ENCODE data around the gene EIF3L.

Gene EIF3L

GRCh38 chr22:37887584-37888378 lies 38.6 kb downstream of the EIF3L start:
- no peak overlapping the region for H3K4me2 ChIP-seq
- no peaks in the 10 kb centered on the region for H3K27me3 ChIP-seq (ENCODE audit: insufficient read depth, low read depth)
- no peak overlapping the region for H3K4me3 ChIP-seq (IDR thresholded peaks at IDR 0.05; ENCODE audit: insufficient read depth, low read depth, low read length)
- no peak overlapping the region for H2AFZ ChIP-seq (ENCODE audit: low read depth)
- no peak overlapping the region for H3K9ac ChIP-seq
- no peaks in the 10 kb centered on the region for H3K4me1 ChIP-seq (ENCODE audit: low read depth, poor library complexity, severe bottlenecking)
- H4K20me1 ChIP-seq (ENCODE audit: insufficient read depth): 0 out of 2 replicates have a peak, but pooled peaks cover 5% of the 10 kb centered on the region
- TF ChIP-seq, protein P1, sequence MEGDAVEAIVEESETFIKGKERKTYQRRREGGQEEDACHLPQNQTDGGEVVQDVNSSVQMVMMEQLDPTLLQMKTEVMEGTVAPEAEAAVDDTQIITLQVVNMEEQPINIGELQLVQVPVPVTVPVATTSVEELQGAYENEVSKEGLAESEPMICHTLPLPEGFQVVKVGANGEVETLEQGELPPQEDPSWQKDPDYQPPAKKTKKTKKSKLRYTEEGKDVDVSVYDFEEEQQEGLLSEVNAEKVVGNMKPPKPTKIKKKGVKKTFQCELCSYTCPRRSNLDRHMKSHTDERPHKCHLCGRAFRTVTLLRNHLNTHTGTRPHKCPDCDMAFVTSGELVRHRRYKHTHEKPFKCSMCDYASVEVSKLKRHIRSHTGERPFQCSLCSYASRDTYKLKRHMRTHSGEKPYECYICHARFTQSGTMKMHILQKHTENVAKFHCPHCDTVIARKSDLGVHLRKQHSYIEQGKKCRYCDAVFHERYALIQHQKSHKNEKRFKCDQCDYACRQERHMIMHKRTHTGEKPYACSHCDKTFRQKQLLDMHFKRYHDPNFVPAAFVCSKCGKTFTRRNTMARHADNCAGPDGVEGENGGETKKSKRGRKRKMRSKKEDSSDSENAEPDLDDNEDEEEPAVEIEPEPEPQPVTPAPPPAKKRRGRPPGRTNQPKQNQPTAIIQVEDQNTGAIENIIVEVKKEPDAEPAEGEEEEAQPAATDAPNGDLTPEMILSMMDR (conservative IDR thresholded peaks at IDR 0.05; ENCODE audit: low read depth, low read length): no peak
- no peaks in the 10 kb centered on the region for H3K79me2 ChIP-seq (ENCODE audit: insufficient read depth, low read depth)
- peaks cover 4% of the 10 kb centered on the region; the same call in 1 of the 2 replicates for H3K36me3 ChIP-seq (ENCODE audit: insufficient read depth)
- no peak overlapping the region for H3K27ac ChIP-seq

DNA sequence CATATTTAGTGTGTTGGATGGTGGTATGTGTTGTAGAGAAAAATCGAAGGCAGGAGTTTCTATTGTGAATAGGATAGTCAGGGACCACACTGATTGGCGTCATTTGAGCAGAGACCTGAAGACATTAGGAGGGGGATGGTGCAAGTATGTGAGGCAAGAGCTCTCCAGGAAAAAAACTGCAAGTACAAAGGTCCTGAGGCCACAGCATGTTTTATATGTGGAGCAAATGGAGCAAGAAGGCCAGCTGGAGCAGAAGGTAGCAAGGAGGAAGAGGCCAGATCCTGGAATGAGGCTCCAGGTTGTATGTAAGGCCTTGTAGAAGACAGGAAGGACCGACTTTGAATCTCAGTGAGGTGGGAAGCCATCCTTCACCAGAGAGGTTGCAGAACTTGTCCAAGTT lies 42.7 kb downstream of the EIF3L start:
- Histone ChIP-seq H2AFZ (ENCODE audit: low read depth) (no peak overlapping the region), H4K20me1 (ENCODE audit: insufficient read depth) (no peaks in the 10 kb centered on the region), H3K4me1 (ENCODE audit: low read depth, poor library complexity, severe bottlenecking) (no peaks in the 10 kb centered on the region), H3K4me3 (IDR thresholded peaks at IDR 0.05; ENCODE audit: insufficient read depth, low read depth, low read length) (no peak overlapping the region), H3K79me2 (ENCODE audit: insufficient read depth, low read depth) (no peaks in the 10 kb centered on the region), H3K9ac (no peak overlapping the region), H3K27ac (no peak overlapping the region), H3K4me2 (no peak overlapping the region), H3K36me3 (ENCODE audit: insufficient read depth) (peaks cover 4% of the 10 kb centered on the region; the same call in 1 of the 2 replicates), H3K27me3 (ENCODE audit: insufficient read depth, low read depth) (no peaks in the 10 kb centered on the region)
- TF ChIP-seq, protein P1 (conservative IDR thresholded peaks at IDR 0.05; ENCODE audit: low read depth, low read length): no peak

GRCh38 chr22:37892566-37893335 lies 43.5 kb downstream of the EIF3L start:
- no peak overlapping the region for H3K9ac ChIP-seq
- H3K27ac ChIP-seq: no peak overlapping the region
- TF ChIP-seq, protein P1 (conservative IDR thresholded peaks at IDR 0.05; ENCODE audit: low read depth, low read length): no peak
- no peaks in the 10 kb centered on the region for H3K4me1 ChIP-seq (ENCODE audit: low read depth, poor library complexity, severe bottlenecking)
- no peak overlapping the region for H3K4me2 ChIP-seq
- peaks cover 4% of the 10 kb centered on the region; the same call in 1 of the 2 replicates for H3K36me3 ChIP-seq (ENCODE audit: insufficient read depth)
- no peak overlapping the region for H3K4me3 ChIP-seq (IDR thresholded peaks at IDR 0.05; ENCODE audit: insufficient read depth, low read depth, low read length)
- no peaks in the 10 kb centered on the region for H3K27me3 ChIP-seq (ENCODE audit: insufficient read depth, low read depth)
- no peak overlapping the region for H2AFZ ChIP-seq (ENCODE audit: low read depth)
- no peaks in the 10 kb centered on the region for H4K20me1 ChIP-seq (ENCODE audit: insufficient read depth)
- no peaks in the 10 kb centered on the region for H3K79me2 ChIP-seq (ENCODE audit: insufficient read depth, low read depth)

- TF ChIP-seq, protein P1 (conservative IDR thresholded peaks at IDR 0.05; ENCODE audit: low read depth, low read length): no peak
- no peak overlapping the region for H3K27ac ChIP-seq
Observed at GRCh38 chr22:37893583-37893983, 44.4 kb downstream of the EIF3L start.

More at GRCh38 chr22:37893583-37893983, 44.4 kb downstream of the EIF3L start:
- Histone ChIP-seq H3K36me3 (ENCODE audit: insufficient read depth) (peaks cover under 1% of the 10 kb centered on the region; the same call in 1 of the 2 replicates), H3K4me2 (no peak overlapping the region), H2AFZ (ENCODE audit: low read depth) (no peak overlapping the region), H4K20me1 (ENCODE audit: insufficient read depth) (no peaks in the 10 kb centered on the region), H3K9ac (no peak overlapping the region), H3K27me3 (ENCODE audit: insufficient read depth, low read depth) (no peaks in the 10 kb centered on the region), H3K4me3 (IDR thresholded peaks at IDR 0.05; ENCODE audit: insufficient read depth, low read depth, low read length) (no peak overlapping the region), H3K4me1 (ENCODE audit: low read depth, poor library complexity, severe bottlenecking) (no peaks in the 10 kb centered on the region), H3K79me2 (ENCODE audit: insufficient read depth, low read depth) (no peaks in the 10 kb centered on the region)
